ENCODE results near the gene DUSP23.

DNA sequence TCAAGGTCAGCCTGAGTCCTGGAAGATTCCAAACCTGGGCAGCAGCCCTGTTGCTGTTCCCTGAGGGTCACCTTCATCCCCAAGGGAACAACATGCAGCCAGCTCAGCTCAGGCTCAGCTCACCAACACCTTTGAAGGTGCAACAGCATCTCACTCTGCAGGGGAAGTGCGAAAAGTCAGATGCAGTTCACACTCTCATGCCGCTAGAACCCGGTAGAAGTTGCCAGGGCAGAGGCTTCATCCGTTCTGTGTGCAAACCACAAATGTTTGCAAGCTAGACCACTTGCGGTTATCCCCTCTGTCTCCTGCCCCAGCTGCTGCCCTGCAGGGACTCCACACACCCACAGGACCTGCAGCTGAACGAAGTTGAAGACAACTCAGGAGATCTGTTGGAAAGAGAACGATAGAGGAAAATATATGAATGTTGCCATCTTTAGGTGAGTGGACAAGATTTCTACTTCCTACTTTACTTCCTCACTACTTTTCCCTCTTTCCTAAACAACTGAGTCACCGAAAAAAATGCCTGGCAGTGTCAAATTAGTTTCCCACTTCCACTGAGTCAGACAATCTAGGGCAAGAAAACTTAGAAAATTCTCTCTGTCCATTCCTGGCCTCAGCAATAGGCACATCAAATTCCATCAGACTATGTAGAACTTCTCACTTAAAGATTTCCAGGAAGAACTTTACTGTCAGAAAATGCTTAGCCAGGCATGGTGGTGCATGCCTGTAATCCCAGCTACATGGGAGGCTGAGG, 19.6 kb downstream of the DUSP23 start:
- TF ChIP-seq CTCF (IDR thresholded peaks at IDR 0.05; ENCODE audit: low read depth, low read length) (no peak), EZH2phosphoT487 (IDR thresholded peaks at IDR 0.05; ENCODE audit: low read depth) (no peak)

Data from OCI-LY3 (cell line).